ENCODE data around the gene GRB14.

Gene GRB14

GRCh38 chr2:164447660-164448059 lies 173.6 kb downstream of the GRB14 start:
- no peak for TF ChIP-seq CTCF (IDR thresholded peaks at IDR 0.05; ENCODE audit: control extremely low read depth, extremely low read depth, low read depth, missing control alignments)
- ChIA-PET CTCF (no interaction called here), POLR2A (no interaction called here)
- no peak for DNase-seq (ENCODE audit: extremely low spot score)
